Measurements from ENCODE around the gene ASPHD1.
"Not testable (repeated sequence)": the region's sequence is repeated elsewhere in the genome, so short reads cannot be mapped to it uniquely, and the experiment has no call there.

Gene ASPHD1

DNA sequence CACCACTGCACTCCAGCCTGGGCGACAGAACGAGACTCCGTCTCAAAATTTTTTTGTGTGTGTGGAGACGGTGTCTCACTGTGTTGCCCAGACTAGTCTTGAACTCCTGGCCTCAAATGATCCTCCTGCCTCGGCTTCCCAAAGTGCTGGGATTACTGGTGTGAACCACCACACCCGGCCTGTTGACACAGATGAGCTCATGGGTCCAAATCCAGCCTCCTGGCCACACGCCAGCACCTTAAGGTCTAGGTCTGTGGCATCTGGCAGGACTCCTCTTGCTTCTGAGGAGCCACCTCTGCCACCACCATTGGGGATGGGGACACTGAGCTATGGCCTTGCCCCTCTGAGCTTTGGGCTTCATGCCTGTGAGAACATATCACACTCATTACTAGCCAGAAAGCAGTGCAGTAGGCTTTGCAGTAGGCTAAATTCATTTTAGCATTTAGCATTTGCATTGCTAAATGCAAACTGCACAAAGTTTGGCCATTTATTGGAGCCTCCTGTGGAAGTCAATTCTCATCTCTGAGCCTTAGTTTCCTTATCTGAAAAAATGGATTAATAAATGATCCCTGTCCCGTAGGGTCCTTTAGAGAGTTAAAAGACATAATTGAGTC lies 31.8 kb upstream of the ASPHD1 start:
- no peak overlapping the region for H3K4me3 ChIP-seq (ENCODE audit: low read depth, low read length)
- TF ChIP-seq, protein P1, sequence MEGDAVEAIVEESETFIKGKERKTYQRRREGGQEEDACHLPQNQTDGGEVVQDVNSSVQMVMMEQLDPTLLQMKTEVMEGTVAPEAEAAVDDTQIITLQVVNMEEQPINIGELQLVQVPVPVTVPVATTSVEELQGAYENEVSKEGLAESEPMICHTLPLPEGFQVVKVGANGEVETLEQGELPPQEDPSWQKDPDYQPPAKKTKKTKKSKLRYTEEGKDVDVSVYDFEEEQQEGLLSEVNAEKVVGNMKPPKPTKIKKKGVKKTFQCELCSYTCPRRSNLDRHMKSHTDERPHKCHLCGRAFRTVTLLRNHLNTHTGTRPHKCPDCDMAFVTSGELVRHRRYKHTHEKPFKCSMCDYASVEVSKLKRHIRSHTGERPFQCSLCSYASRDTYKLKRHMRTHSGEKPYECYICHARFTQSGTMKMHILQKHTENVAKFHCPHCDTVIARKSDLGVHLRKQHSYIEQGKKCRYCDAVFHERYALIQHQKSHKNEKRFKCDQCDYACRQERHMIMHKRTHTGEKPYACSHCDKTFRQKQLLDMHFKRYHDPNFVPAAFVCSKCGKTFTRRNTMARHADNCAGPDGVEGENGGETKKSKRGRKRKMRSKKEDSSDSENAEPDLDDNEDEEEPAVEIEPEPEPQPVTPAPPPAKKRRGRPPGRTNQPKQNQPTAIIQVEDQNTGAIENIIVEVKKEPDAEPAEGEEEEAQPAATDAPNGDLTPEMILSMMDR (conservative IDR thresholded peaks at IDR 0.05; ENCODE audit: low read depth, low read length) = no peak
- no peak for DNase-seq (ENCODE audit: low read depth)

DNA sequence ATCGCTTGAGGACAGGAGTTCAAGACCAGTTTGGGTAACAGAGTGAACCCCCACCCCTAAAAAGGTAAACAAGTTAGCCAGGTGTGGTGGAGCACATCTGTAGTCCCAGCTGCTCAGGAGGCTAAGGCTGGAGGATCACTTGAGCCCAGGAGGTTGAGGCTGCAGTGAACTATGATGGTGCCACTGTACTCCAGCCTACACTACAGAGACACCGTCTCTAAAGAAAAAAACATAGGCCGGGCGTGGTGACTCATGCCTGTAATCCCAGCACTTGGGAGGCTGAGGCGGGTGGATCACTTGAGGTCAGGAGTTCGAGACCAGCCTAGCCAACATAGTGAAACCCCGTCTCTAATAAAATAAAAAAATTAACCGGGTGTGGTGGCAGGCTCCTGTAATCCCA lies 31.2 kb upstream of the ASPHD1 start:
- H3K4me3 ChIP-seq (ENCODE audit: low read depth, low read length); DNase-seq (ENCODE audit: low read depth): not testable (repeated sequence)

DNA sequence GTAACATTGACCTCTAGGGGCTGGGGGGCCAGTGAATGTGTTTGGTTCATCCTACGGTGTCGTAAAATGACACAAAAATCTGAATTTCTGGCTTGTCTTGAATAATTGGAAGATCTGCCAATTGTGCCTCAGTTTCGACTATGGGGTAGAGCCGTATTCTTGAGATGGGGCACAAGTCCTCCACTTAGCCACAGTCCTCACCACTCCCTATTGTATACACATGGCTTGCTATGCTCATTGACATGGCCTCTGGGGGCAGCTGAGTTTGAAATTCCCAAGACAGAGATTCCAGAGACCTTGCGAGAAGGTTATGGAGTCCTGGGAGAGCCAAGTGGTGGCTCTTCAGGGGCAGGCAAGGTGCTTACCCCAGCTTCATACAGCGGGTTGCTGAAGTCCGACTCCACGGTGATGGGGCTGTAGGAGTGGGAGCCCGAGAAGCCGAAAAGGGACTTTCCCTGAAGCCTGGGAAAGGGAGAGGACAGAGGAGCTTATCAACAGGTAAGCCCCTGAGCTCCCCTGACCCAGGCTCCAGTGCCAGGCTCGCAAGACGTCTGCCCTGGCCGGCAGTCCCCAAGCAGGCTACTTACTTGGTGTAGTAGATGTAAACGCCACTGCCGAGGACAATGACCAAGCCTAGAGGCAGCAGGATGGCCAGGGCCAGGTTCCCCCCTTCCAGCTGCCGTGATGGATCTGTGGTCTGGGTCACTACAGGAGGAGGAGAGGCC lies 28.3 kb upstream of the ASPHD1 start:
- TF ChIP-seq, protein P1 (conservative IDR thresholded peaks at IDR 0.05; ENCODE audit: low read depth, low read length) = no peak
- DNase-seq (ENCODE audit: low read depth) = no peak
- no peak overlapping the region for H3K4me3 ChIP-seq (ENCODE audit: low read depth, low read length)

DNA sequence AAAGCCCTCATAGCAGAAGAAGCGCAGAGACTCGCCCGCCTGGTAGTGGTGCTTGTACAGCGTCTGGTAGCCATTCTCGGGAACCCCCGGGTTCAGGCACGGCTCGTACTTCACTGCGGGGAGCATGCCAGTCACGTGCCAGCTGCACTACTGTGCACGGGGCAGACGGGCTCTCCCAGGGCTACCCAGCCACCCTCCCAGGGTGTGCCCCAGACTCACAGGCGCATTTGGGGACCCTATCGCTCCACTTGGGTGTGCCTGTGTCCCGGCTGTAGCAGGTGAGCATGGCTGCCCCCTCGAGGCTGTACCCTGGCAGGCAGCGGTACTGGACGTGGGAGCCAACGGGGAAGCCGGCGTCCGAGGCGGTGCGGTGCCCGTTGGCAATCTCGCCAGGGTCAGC lies 27.0 kb upstream of the ASPHD1 start:
- TF ChIP-seq, protein P1 (conservative IDR thresholded peaks at IDR 0.05; ENCODE audit: low read depth, low read length) = no peak

DNA sequence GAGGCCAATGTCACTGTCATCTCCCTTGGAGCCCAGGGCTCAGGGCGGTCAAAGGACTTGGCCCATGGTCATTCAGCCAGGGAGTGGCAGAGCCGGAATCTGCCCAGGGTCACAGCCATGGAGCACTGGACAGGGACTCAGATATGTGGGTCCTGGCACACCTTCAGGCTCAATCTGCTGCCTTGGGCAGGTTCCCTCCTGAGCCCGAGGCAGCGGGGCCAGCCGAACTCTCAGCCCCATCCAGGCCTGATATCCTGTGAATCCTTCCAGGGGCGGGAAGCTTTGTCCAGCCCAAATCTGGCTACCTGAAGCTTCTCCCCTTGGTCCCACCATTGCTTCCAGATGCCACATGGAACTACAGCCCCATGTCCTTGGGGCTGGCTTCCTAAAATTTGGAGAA lies 25.1 kb upstream of the ASPHD1 start:
- TF ChIP-seq, protein P1 (conservative IDR thresholded peaks at IDR 0.05; ENCODE audit: low read depth, low read length) = no peak
- no peak overlapping the region for H3K4me3 ChIP-seq (ENCODE audit: low read depth, low read length)
- no peak for DNase-seq (ENCODE audit: low read depth)

More for the DNA sequence above, 27.0 kb upstream of the ASPHD1 start:
- no peak overlapping the region for H3K4me3 ChIP-seq (ENCODE audit: low read depth, low read length)
- DNase-seq (ENCODE audit: low read depth) = no peak

DNA sequence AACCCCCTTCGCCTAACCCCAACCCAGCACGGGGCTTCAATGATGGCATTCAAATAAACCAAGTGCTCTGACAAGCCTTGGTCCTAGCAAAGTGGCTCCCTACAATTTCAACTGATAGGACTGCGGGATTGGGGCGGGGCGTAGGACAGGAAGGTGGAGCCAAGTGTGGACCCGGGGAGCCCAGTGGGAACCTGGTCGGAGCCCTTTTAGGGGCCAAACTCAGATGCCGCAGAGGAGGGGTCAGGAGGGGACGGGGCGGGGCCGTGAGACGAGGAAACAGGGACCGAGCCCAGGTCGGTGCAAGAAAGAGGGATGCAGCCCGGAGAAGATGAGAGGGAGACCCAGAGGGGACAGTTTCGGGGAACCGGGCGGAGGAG lies 24.1 kb upstream of the ASPHD1 start:
- no peak overlapping the region for H3K4me3 ChIP-seq (ENCODE audit: low read depth, low read length)
- DNase-seq (ENCODE audit: low read depth) = no peak
- TF ChIP-seq, protein P1 (conservative IDR thresholded peaks at IDR 0.05; ENCODE audit: low read depth, low read length) = no peak

DNA sequence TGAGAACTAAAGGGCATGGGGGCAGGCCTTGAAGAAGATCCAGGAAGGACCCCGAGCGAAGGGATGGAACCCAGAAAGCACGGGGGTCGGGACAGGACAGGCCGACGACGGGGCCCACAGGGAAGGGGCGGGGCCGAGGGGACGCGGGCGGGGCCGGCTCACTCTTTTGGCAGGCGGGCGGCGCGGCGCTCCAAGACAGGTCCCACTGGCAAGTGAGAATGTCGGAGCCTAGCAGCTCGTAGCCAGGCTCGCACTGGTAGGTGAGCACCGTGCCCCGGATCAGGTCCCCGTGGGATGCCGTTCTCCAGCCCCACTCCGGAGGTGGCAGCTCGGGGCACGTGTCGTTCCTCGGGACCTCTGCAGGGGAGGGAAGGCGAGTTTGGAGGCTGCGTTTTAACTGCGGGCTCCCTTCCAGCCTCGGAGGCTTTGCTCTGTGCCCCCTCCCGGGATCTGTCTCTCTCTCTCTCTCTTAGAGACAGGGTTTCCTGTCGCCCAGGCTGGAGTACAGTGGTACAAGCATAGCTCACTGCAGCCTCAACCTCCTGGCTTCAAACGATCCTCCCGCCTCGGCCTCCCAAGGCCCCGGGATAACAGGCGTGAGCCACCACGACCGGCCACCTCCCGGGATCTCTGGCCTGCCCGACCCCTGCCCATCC lies 23.6 kb upstream of the ASPHD1 start:
- DNase-seq (ENCODE audit: low read depth) = no peak
- TF ChIP-seq, protein P1 (conservative IDR thresholded peaks at IDR 0.05; ENCODE audit: low read depth, low read length) = no peak
- H3K4me3 ChIP-seq (ENCODE audit: low read depth, low read length) = no peak overlapping the region

All from choroid plexus epithelial cell (primary cell).